ENCODE data around the gene GLOD4. TPM values are rescaled to one million over a fixed set of nuclear protein-coding genes. Genes with fewer than 3 reads are reported as not detected.
A peak's percentile ranks its signal among the peaks of the same experiment; 100 is the strongest.
"Not testable (repeated sequence)": the region's sequence is repeated elsewhere in the genome, so short reads cannot be mapped to it uniquely, and the experiment has no call there.

GLOD4 gene
- total RNA-seq, 1 donor from 2014 or later = 62.2 TPM

DNA sequence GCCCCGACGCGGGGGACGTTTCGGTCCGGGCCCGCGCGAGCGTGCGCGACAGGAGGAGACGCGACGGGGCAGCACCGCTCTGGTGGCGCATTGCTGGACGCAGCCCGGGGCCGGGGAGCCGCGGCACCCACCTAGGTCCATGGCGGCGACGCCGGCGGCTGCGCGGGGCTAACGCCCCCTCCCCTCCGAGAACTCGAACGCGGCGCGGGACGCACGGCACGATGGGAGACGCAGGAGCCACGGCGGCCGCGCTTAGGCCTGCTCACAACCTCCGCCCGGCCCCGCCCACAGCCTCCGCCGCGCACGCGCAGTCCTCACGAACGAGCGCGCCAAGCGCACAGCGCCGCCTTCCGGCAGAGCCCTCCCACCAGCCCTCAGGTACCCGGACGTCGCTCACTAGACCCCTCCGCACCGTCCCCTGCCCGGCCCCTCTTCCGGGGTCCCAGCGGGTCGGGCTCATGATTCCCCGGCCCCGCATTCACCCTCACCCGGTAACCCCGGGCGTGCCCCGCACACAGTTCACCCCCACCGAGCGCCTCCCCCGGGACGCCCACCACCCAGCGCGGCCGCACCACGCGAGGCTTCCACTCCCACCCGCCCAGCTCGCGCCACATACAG lies 30.0 kb downstream of the GLOD4 start, which contains the start of gene GEMIN4:
TSS of gene GEMIN4 (minus strand) at position 263 of the 618 bp plus-strand sequence. CDS start at position 141, 122 bp downstream.
- DNase-seq (ENCODE audit: low read depth) = no peak
- peak within 1 kb of the TSS; percentile 82 for H3K4me3 ChIP-seq (ENCODE audit: low read depth, low read length)
- TF ChIP-seq, protein P1, sequence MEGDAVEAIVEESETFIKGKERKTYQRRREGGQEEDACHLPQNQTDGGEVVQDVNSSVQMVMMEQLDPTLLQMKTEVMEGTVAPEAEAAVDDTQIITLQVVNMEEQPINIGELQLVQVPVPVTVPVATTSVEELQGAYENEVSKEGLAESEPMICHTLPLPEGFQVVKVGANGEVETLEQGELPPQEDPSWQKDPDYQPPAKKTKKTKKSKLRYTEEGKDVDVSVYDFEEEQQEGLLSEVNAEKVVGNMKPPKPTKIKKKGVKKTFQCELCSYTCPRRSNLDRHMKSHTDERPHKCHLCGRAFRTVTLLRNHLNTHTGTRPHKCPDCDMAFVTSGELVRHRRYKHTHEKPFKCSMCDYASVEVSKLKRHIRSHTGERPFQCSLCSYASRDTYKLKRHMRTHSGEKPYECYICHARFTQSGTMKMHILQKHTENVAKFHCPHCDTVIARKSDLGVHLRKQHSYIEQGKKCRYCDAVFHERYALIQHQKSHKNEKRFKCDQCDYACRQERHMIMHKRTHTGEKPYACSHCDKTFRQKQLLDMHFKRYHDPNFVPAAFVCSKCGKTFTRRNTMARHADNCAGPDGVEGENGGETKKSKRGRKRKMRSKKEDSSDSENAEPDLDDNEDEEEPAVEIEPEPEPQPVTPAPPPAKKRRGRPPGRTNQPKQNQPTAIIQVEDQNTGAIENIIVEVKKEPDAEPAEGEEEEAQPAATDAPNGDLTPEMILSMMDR (conservative IDR thresholded peaks at IDR 0.05; ENCODE audit: low read depth, low read length) = peak; percentile 78

- TF ChIP-seq, protein P1 (conservative IDR thresholded peaks at IDR 0.05; ENCODE audit: low read depth, low read length) = no peak
- peak overlapping the region; percentile 82 for H3K4me3 ChIP-seq (ENCODE audit: low read depth, low read length)
- no peak for DNase-seq (ENCODE audit: low read depth)
These were observed 30.6 kb downstream of the GLOD4 start for GRCh38 chr17:751269-752001.

DNA sequence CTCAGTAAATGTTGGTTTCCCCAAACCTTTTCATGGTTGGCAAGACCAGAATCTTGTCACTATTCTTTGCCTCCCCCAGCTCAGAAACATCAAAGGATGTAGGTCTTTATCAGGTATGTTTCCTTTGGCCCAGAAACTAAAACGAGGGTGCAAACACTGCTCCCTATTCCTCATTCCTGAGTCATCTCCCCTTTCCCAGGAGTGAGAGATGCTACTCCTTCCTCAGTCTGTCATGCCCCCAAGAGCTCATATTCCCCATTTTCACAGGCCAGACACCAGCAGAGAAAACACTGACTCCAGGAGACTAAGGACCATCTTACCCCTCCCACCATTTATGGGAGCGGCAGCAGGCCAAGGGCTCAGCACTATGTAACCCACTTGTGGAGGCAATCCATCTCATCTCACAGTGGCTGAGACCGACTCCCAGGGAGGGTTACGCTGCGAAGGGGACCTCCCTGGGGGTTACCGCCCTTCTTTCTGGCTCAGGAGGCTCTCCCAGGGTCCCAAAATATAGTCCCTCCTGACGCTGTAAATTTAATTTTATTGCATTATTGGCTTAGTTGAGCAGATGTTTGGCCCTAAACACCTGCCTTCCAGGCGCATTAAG lies 31.5 kb downstream of the GLOD4 start:
- DNase-seq (ENCODE audit: low read depth) = no peak

DNA sequence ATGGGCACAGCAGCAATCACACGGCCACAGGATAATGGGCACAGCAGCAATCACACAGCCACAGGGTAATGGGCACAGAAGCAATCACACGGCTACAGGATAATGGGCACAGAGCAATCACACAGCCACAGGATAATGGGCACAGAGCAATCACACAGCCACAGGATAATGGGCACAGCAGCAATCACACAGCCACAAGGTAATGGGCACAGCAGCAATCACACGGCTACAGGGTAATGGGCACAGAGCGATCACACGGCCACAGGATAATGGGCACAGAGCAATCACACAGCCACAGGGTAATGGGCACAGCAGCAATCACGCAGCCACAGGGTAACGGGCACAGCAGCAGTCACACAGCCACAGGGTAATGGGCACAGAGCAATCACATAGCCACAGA lies 32.7 kb downstream of the GLOD4 start:
- H3K4me3 ChIP-seq (ENCODE audit: low read depth, low read length); DNase-seq (ENCODE audit: low read depth): not testable (repeated sequence)

More for the DNA sequence above, 31.5 kb downstream of the GLOD4 start:
- H3K4me3 ChIP-seq (ENCODE audit: low read depth, low read length) = no peak overlapping the region
- TF ChIP-seq, protein P1 (conservative IDR thresholded peaks at IDR 0.05; ENCODE audit: low read depth, low read length) = no peak

DNA sequence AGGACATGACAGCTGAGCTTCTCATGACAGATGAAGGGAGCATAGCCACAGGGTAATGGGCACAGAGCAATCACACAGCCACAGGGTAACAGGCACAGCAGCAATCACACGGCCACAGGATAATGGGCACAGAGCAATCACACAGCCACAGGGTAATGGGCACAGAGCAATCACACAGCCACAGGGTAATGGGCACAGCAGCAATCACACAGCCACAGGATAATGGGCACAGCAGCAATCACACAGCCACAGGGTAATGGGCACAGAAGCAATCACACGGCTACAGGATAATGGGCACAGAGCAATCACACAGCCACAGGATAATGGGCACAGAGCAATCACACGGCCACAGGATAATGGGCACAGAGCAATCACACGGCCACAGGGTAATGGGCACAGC lies 33.5 kb downstream of the GLOD4 start:
- not testable (repeated sequence) for DNase-seq (ENCODE audit: low read depth); H3K4me3 ChIP-seq (ENCODE audit: low read depth, low read length)

DNA sequence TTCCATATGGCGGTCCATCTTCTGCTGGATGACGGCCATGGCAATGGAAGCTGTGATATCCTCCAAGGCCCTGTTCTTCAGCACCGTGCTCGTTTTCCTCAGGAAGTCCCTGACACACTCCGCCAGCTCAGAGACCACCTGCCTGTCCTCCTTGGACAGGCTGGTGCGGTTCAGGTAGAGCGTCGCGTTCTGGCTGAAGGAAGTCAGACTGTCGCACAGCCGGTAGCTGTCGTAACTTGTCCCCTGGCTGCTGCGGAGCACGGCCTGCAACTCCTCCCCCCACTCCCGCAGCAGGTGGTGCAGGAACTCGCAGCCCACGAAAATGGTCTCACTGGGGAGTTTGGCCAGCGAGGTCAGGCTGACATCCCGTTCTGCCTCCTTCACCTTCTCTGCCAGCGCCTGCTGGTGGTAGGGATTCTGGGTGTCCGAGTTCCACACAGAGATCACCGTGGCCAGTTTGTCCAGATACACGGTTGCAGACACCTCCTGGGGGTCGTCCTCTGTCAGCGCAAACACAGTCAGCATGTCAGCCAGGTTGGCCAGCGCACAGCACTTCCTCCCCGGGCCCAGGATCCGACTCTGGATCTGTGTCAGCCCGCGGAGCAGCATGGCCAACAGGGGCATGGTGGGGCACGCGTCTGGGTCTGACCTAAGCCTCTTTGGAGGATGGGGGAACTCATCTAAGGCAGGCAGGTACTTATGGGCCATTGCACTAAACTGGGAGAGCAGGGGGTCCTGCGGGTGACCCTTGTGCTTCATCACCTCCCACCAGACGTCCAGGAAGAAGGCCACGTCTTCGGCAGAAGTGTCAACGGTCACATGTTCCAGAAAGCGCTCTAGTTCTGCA lies 35.1 kb downstream of the GLOD4 start:
- TF ChIP-seq, protein P1 (conservative IDR thresholded peaks at IDR 0.05; ENCODE audit: low read depth, low read length) = no peak
- H3K4me3 ChIP-seq (ENCODE audit: low read depth, low read length) = no peak overlapping the region
- DNase-seq (ENCODE audit: low read depth) = no peak

GRCh38 chr17:746181-746580 lies 35.9 kb downstream of the GLOD4 start:
- no peak for DNase-seq (ENCODE audit: low read depth)
- H3K4me3 ChIP-seq (ENCODE audit: low read depth, low read length) = no peak overlapping the region
- TF ChIP-seq, protein P1 (conservative IDR thresholded peaks at IDR 0.05; ENCODE audit: low read depth, low read length) = no peak
